Ecto neural progenitor cell (in vitro differentiated cells): Measurements from ENCODE around the gene NFKB1.

Source experiments
- DNase-seq: peaks from one replicate; pipeline ENCODE4 v3.0.0-alpha.2; 2018; ENCODE audit warnings: low spot score

Gene NFKB1

GRCh38 chr4:102533348-102533747 lies 32.2 kb downstream of the NFKB1 start:
- no peak for DNase-seq

DNA sequence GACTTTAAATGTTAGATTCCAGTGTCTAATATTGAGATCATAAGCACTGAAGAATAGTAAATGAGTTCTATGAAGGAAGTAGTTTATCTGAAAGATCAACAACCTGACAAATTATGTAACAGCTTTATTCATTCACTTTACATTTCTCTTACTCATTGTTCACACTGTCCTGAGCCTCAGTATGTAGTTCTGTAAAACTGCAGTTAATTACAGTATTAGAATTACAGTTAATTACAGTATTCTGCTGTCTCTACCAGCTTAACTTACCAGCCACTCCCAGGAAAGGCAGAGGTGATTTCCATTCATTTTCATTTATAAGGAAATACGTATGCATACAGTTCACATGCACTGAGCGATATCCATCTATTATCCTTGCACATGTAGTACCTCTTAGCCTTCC lies 32.7 kb downstream of the NFKB1 start:
- no peak for DNase-seq

- no peak for DNase-seq
These were observed 33.7 kb downstream of the NFKB1 start for GRCh38 chr4:102534845-102535244.

DNA sequence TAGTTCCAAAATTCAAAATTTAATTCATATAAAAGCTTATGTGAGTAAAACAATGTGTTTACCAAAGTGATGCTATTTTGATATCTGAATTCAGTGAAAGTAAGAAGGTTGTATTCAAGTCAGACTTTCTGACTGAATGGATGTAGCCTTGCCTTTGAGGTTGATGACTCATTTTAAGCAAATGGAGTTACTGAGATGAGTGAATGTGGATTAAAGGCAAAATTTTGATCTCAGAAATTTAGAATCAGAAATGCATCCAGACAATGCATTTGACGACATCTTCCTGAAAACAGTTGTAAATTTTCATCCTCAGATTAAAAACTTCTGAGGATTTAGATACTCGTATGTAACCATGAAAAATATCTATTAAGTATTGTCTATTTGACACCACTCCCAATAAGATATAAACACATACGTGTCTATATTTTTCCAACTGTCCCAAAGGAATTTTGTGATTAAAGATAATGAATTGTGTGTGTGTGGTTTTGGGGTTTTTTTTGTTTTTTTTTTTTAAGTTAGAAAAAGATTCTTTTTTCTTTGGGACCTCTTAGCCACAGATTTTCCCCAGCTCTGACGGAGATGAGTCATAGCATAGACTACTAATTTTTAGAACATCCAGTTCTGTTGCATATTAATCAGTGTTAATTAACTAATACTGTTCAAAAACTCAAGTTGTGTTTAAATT lies 34.4 kb downstream of the NFKB1 start:
- no peak for DNase-seq

GRCh38 chr4:102536768-102537167 lies 35.6 kb downstream of the NFKB1 start:
- no peak for DNase-seq

GRCh38 chr4:102537269-102537668 lies 36.1 kb downstream of the NFKB1 start:
- no peak for DNase-seq

DNA sequence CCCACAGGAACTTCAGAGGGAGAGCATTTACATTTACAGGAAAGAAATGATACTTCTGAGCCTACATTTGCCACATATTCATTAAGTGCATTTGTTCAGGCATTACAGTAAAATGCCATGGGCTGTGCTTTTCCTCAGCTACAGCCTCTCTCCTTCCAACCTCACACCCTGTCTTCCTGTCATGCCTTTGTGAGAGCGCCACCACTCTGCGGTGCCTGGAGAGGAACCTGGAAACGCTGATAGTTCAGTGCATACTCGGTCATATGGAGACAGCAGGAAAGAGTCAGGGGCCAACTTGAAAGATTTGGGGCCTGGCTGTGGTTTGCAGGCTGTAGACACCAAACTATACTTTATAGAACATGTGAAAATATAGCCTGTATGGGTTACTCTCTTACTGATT lies 40.5 kb downstream of the NFKB1 start:
- peak; percentile 56 for DNase-seq

GRCh38 chr4:102543030-102543928 lies 42.1 kb downstream of the NFKB1 start:
- DNase-seq = no peak

- DNase-seq = no peak
These were observed 45.5 kb downstream of the NFKB1 start for GRCh38 chr4:102546635-102547034.

DNA sequence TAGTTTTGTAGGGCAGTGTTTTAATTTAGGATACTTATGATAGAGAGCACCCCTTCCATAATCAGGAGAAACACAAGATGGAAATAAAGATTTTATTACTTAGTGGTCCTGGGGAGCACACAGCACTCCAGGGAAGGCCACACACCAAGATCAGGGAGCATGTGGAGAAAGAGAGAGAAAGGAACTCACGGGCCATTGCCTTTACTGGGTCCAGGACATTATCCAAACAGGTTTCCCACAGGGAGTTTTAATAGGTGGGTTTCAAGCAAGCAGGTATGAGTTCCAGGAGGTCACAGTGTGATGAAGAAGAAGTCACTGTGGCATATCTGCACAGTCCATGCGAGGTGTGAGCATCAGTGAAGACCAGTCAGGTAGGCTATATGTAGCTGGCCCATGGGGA lies 46.8 kb downstream of the NFKB1 start:
- DNase-seq = no peak

- peak; percentile 53 for DNase-seq
These were observed 50.9 kb downstream of the NFKB1 start for GRCh38 chr4:102551958-102552565.

GRCh38 chr4:102552781-102553180 lies 51.6 kb downstream of the NFKB1 start:
- DNase-seq = no peak

DNA sequence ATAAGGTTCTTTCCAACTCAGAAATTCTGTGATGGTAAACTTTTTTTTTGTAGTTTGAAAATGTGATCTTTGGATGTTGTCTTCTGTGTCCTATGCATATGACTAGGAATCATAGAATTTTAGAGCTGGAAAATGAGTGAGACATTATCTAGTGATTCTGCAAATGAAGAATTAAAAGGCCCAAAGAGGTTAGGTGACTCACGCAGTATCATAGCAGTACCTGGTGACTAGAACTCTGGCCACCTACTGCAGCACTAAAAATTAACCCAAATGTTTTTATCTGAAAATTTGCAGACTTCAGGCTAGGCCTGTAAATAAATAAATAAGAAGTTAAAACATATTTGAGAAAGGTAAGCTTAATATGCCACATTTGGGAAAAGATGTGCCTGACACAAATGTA lies 52.8 kb downstream of the NFKB1 start:
- no peak for DNase-seq

DNA sequence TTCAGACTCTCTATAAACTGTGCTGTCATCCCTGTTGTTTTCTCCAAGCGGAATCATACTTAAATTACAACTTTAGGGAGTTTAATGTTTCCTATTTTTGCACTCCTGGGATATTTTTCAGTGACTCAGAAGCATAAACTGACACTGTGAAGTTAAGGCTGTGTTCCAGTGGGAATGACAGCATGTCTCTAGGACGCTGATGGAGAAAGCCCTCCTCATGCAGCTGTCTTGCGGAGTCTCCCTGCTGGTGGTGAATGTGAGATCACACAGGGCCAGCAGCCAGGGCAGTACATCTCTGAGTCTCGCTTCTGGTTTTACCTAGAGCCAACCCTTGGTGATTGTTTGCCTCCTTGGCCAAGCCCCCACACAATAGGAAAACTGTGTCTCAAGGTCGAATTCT lies 53.3 kb downstream of the NFKB1 start:
- DNase-seq = no peak

- DNase-seq = no peak
These were observed 53.8 kb downstream of the NFKB1 start for GRCh38 chr4:102554992-102555391.

DNA sequence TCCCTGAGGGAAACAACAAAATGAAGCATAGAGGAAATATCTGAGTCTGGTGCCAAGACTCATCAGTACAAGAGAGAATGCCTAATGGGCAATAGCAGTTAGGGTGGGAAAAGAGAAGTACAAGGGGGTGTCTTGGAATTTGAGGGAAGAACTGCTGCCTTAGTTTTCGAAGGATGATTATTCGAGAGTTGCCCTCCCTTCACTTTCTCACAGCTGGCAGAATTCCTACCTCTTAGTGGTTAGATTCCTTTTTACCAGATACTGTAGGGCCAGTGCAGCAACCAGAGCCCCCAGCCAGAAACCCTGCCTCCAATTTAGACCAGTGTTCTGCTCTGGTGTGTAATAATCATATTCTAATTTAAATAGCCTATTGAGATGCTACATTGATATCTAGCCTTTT lies 56.5 kb downstream of the NFKB1 start:
- DNase-seq = no peak

DNA sequence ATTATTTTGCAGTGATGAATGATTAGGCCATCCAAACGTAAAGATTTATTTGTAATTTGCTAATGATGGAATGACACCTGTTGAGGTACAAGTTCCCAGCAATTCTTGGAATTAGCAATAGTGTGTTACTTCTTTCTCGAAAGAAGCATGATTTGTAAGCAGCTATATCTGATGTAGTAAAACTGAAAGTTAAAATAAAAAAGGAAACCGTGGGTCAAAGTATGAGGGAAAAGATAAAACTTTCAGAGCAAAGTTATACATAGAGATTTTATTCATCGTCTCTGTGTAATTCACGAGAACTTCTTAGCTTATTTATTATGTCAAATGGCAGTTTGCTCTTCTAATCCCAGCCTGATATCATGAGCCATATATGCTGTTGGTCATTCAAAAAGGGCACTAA lies 59.0 kb downstream of the NFKB1 start:
- no peak for DNase-seq

DNA sequence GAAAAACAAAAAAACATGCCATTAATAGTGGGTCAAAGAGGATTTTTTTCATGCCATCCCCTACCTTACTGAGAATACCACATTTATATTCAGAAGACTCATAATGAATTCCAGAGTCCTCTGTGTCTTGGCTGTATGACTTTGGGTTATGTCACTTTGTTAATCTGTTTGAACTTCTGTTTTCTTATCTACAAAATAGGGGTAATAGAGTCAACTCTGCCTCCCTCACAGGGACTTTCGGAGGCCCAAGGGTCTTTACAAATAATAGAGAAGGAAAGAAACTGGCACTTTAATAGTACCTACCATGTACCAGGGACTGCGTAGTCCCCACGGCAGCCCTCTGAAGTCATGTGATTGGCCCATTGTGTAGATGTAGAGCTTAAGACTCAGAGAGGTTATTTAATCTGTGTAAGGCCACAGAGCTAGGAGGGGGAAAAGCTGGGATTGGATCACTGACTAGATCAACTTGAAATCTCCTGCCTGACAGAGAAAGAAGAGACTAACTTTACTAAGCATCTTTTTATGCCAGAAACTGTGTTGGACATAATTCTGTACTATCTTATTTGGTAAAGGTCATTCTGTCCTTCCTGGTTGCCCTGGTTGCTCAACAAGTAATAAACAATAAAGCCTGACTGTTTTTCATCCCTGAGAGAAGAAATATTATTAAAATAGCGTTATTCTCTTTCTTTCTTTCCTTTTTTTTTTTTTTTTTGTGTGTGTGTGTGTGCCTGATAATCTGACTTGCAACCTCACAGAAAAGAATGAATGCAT lies 59.6 kb downstream of the NFKB1 start:
- DNase-seq = no peak

DNA sequence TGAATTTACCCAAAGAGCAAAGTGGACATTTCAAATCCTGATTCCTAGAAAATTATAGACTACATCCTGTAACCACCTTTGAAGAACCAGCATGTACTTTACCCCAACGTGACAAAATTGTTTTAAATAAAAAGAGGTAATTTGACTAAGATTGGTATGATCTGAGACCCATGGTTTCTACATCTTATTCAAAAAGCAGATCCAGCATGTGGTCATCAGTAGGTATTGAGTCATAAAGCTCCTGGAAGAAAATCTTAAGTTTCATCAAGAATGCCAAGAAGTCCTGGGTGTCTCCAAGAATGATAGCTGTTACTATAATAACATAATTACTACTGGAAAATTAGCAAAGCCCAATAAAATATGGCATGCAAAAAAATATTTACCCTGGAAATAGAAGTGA lies 61.8 kb downstream of the NFKB1 start:
- no peak for DNase-seq

DNA sequence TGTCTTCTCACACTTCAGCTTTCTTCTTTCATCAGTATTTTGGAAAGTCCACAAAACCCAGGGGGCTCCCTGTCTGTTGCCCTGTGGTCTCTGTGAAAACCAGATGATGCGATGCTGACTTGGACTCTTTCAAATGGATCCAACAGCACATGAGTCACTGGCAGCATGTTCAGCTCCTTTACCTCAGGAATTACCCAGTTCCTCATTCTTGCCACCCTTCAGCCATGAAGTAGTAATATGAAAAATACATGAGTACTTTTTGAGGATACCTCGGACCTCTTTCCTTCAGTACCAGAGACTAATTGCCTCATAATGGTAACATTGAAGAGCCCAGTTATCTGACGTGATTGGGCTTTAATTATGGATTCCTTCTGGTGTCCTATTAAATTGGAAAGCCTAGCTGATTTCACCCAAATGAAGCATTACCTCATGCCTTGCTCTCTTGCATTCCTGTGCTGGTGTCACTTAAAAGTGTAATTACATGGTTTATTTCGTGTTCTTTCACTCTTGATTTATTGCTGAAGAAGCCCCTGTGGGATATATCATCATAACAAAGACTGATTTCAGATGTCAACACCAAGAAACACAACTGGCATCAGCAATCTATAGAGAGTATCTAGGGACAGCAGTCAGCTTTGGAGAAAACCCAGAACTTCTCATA lies 63.4 kb downstream of the NFKB1 start:
- no peak for DNase-seq

- no peak for DNase-seq
These were observed 64.5 kb downstream of the NFKB1 start for GRCh38 chr4:102565696-102566095.

- DNase-seq = no peak
These were observed 65.3 kb downstream of the NFKB1 start for GRCh38 chr4:102566426-102566825.
